Stimulated activated CD8-positive, alpha-beta memory T cell treated with anti-CD3 and anti-CD28 coated beads, Interleukin-15, amount 100 ng/mL, for 1 hour (primary cell): Measurements from ENCODE around the gene DPH6.
"Not testable (repeated sequence)": the region's sequence is repeated elsewhere in the genome, so short reads cannot be mapped to it uniquely, and the experiment has no call there.

ENCODE experiments used
- DNase-seq: peaks from one replicate; pipeline ENCODE4 v3.0.0-alpha.2; 2020; ENCODE audit warnings: low read depth

The DPH6 gene

GRCh38 chr15:35485411-35485810 lies 60.6 kb downstream of the DPH6 start:
- DNase-seq, result no peak

- no peak for DNase-seq
Observed at GRCh38 chr15:35484231-35484945, 61.6 kb downstream of the DPH6 start.

GRCh38 chr15:35481992-35482391 lies 64.0 kb downstream of the DPH6 start:
- DNase-seq, result no peak

GRCh38 chr15:35481064-35481463 lies 64.9 kb downstream of the DPH6 start:
- DNase-seq, result no peak

- no peak for DNase-seq
Observed at GRCh38 chr15:35479423-35479822, 66.5 kb downstream of the DPH6 start.

GRCh38 chr15:35477312-35478262 lies 68.4 kb downstream of the DPH6 start:
- DNase-seq, result no peak

GRCh38 chr15:35471024-35471423 lies 74.9 kb downstream of the DPH6 start:
- no peak for DNase-seq

GRCh38 chr15:35470441-35470840 lies 75.5 kb downstream of the DPH6 start:
- DNase-seq, result no peak

GRCh38 chr15:35466476-35466875 lies 79.5 kb downstream of the DPH6 start:
- no peak for DNase-seq

- no peak for DNase-seq
Observed at GRCh38 chr15:35465783-35466182, 80.2 kb downstream of the DPH6 start.

- no peak for DNase-seq
Observed at GRCh38 chr15:35460616-35461015, 85.3 kb downstream of the DPH6 start.

GRCh38 chr15:35458176-35458856 lies 87.6 kb downstream of the DPH6 start:
- no peak for DNase-seq

- DNase-seq, result no peak
Observed at GRCh38 chr15:35455201-35455600, 90.8 kb downstream of the DPH6 start.

- no peak for DNase-seq
Observed at GRCh38 chr15:35450492-35450891, 95.5 kb downstream of the DPH6 start.

- no peak for DNase-seq
Observed at GRCh38 chr15:35448294-35448693, 97.7 kb downstream of the DPH6 start.

- no peak for DNase-seq
Observed at GRCh38 chr15:35445891-35446290, 100.1 kb downstream of the DPH6 start.

GRCh38 chr15:35444557-35445204 lies 101.3 kb downstream of the DPH6 start:
- DNase-seq, result no peak

- no peak for DNase-seq
Observed at GRCh38 chr15:35443376-35443775, 102.6 kb downstream of the DPH6 start.

GRCh38 chr15:35442742-35443141 lies 103.2 kb downstream of the DPH6 start:
- DNase-seq, result no peak

GRCh38 chr15:35441279-35441678 lies 104.7 kb downstream of the DPH6 start:
- not testable (repeated sequence) for DNase-seq

- DNase-seq, result no peak
Observed at GRCh38 chr15:35440265-35440664, 105.7 kb downstream of the DPH6 start.

- no peak for DNase-seq
Observed at GRCh38 chr15:35439291-35439690, 106.7 kb downstream of the DPH6 start.
